Loucy (cell line): ENCODE measurements around the gene MAN2A1.

Experiments used
- CTCF ChIP-seq: fragments of 200-600 bp; sonication (generic); conservative IDR thresholded peaks from 2 replicates; pipeline ENCODE4 v1.5.1; 2014; ENCODE audit warnings: mild to moderate bottlenecking, antibody characterized with exemption, low read length
- EZH2phosphoT487 ChIP-seq: fragments of 200-600 bp; IDR thresholded peaks from 2 replicates; pipeline ENCODE4 v1.6.1; 2018; ENCODE audit warnings: antibody characterized with exemption, mild to moderate bottlenecking, moderate library complexity, borderline replicate concordance

GRCh38 chr5:109701792-109702191, 12.1 kb downstream of the MAN2A1 start:
- TF ChIP-seq CTCF, result no peak
- no peak for TF ChIP-seq EZH2phosphoT487
